Measurements from ENCODE around the gene SNRPD3. TPM values are rescaled to one million over a fixed set of nuclear protein-coding genes. Genes with fewer than 3 reads are reported as not detected.

Gene SNRPD3
- total and polyA plus RNA-seq, 4 donors = 57.2 to 128 (median 85.9) TPM

DNA sequence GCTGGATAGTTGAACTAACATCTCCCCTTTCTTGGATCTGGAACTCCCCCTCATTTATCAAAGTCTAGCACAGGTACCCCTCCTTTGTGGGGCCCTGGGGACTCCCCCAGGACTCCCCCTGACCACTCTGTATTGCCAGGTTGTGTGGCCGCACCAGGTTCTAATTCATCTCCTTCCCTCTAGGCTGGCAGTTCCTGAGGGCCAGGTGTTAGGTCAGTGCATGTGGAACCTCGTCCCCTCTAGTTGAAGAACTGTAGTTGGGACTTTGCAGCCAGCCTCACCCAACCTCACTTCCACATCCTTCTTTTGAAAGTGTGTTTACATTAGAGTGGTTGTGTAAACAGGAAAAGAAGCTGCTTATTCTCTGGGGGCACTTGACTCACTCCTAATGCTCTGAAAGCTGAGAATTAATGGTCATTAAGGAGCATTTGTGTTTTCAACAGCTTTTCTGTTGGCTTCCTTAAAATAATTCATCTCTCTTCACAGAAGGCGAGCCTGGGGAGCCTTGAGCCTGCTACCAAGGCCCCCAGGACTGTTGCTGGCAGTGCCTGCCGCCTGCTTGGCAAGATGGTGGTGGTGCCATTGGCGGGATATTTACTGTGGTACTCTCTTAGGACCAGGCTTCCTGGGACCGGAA is 48.9 kb upstream of the SNRPD3 start:
- TF ChIP-seq HNF4A (conservative IDR thresholded peaks at IDR 0.05) (no peak), YY1 (IDR thresholded peaks at IDR 0.05) (no peak), SP1 (IDR thresholded peaks at IDR 0.05) (no peak), RAD21 (IDR thresholded peaks at IDR 0.05) (no peak), FOXA2 (IDR thresholded peaks at IDR 0.05) (peak; percentile 76), NR2F2 (IDR thresholded peaks at IDR 0.05) (no peak), HNF4G (IDR thresholded peaks at IDR 0.05) (no peak), FOXA1 (IDR thresholded peaks at IDR 0.05) (peak; percentile 54), TAF1 (conservative IDR thresholded peaks at IDR 0.05) (no peak), EGR1 (IDR thresholded peaks at IDR 0.05; ENCODE audit: low read depth in 2 of 2) (no peak)
- TF ChIP-seq, protein P1, sequence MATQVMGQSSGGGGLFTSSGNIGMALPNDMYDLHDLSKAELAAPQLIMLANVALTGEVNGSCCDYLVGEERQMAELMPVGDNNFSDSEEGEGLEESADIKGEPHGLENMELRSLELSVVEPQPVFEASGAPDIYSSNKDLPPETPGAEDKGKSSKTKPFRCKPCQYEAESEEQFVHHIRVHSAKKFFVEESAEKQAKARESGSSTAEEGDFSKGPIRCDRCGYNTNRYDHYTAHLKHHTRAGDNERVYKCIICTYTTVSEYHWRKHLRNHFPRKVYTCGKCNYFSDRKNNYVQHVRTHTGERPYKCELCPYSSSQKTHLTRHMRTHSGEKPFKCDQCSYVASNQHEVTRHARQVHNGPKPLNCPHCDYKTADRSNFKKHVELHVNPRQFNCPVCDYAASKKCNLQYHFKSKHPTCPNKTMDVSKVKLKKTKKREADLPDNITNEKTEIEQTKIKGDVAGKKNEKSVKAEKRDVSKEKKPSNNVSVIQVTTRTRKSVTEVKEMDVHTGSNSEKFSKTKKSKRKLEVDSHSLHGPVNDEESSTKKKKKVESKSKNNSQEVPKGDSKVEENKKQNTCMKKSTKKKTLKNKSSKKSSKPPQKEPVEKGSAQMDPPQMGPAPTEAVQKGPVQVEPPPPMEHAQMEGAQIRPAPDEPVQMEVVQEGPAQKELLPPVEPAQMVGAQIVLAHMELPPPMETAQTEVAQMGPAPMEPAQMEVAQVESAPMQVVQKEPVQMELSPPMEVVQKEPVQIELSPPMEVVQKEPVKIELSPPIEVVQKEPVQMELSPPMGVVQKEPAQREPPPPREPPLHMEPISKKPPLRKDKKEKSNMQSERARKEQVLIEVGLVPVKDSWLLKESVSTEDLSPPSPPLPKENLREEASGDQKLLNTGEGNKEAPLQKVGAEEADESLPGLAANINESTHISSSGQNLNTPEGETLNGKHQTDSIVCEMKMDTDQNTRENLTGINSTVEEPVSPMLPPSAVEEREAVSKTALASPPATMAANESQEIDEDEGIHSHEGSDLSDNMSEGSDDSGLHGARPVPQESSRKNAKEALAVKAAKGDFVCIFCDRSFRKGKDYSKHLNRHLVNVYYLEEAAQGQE (IDR thresholded peaks at IDR 0.05) = no peak
- TF ChIP-seq, protein P2, sequence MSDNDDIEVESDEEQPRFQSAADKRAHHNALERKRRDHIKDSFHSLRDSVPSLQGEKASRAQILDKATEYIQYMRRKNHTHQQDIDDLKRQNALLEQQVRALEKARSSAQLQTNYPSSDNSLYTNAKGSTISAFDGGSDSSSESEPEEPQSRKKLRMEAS (IDR thresholded peaks at IDR 0.05) = no peak
- TF ChIP-seq, protein P3, sequence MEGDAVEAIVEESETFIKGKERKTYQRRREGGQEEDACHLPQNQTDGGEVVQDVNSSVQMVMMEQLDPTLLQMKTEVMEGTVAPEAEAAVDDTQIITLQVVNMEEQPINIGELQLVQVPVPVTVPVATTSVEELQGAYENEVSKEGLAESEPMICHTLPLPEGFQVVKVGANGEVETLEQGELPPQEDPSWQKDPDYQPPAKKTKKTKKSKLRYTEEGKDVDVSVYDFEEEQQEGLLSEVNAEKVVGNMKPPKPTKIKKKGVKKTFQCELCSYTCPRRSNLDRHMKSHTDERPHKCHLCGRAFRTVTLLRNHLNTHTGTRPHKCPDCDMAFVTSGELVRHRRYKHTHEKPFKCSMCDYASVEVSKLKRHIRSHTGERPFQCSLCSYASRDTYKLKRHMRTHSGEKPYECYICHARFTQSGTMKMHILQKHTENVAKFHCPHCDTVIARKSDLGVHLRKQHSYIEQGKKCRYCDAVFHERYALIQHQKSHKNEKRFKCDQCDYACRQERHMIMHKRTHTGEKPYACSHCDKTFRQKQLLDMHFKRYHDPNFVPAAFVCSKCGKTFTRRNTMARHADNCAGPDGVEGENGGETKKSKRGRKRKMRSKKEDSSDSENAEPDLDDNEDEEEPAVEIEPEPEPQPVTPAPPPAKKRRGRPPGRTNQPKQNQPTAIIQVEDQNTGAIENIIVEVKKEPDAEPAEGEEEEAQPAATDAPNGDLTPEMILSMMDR (IDR thresholded peaks at IDR 0.05; ENCODE audit: low read depth, low read length, missing input control) = no peak
- TF ChIP-seq, protein P4, sequence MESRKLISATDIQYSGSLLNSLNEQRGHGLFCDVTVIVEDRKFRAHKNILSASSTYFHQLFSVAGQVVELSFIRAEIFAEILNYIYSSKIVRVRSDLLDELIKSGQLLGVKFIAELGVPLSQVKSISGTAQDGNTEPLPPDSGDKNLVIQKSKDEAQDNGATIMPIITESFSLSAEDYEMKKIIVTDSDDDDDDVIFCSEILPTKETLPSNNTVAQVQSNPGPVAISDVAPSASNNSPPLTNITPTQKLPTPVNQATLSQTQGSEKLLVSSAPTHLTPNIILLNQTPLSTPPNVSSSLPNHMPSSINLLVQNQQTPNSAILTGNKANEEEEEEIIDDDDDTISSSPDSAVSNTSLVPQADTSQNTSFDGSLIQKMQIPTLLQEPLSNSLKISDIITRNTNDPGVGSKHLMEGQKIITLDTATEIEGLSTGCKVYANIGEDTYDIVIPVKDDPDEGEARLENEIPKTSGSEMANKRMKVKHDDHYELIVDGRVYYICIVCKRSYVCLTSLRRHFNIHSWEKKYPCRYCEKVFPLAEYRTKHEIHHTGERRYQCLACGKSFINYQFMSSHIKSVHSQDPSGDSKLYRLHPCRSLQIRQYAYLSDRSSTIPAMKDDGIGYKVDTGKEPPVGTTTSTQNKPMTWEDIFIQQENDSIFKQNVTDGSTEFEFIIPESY (IDR thresholded peaks at IDR 0.05) = no peak

DNA sequence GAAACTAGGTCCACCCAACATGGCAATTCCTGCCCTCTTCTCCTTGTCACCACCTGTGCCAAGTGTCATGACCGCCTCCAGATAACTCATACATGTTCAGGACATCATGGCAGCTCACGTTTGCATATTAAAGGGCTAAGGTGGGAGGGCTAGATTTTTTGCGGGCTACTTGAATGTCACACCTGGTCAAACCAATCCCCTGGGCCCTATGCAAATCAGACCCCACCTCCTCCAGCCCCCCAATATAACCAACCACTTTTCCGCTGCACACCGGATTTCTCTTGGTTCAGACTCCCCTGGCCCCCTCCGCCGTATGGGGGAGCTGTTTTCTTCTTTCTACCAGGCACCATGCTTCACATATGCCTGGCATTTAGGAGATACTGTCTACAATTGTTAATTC is 48.1 kb upstream of the SNRPD3 start:
- 91% methylated on average over 7 of the region's 7 CpGs for WGBS
- Histone ChIP-seq H3K9me3 (ENCODE audit: control insufficient read depth in 4 of 4, low read length in 3 of 4) (no peaks in the 10 kb centered on the region), H3K9ac (ENCODE audit: low read depth in 1 of 2, low read length in 2 of 2) (no peak overlapping the region), H3K4me3 (ENCODE audit: low read depth in 1 of 3, low read length in 3 of 3) (no peak overlapping the region), H3K36me3 (ENCODE audit: control insufficient read depth in 4 of 4, insufficient read depth in 3 of 4, low read depth in 1 of 4, low read length in 3 of 4) (peaks cover 0 to under 1% (median 0%) of the 10 kb centered on the region in 4 donors), H3K27me3 (ENCODE audit: control insufficient read depth in 4 of 4, insufficient read depth in 4 of 4, low read length in 3 of 4) (no peaks in the 10 kb centered on the region), H3K4me1 (ENCODE audit: control insufficient read depth in 4 of 4, insufficient read depth in 4 of 4, low read length in 3 of 4) (peaks cover 20 to 81% (median 48%) of the 10 kb centered on the region in 4 donors), H3K27ac (ENCODE audit: low read depth in 1 of 2, low read length in 2 of 2) (peak overlapping the region; percentile 88 to 95)
- no peak for DNase-seq (ENCODE audit: low spot score)
- TF ChIP-seq SP1 (IDR thresholded peaks at IDR 0.05) (no peak), HNF4A (conservative IDR thresholded peaks at IDR 0.05) (no peak), NR2F2 (IDR thresholded peaks at IDR 0.05) (no peak), GABPA (IDR thresholded peaks at IDR 0.05 in 1 of 2, conservative IDR thresholded peaks at IDR 0.05 in 1 of 2) (no peak), FOXA1 (IDR thresholded peaks at IDR 0.05) (no peak), TAF1 (conservative IDR thresholded peaks at IDR 0.05) (no peak), JUND (IDR thresholded peaks at IDR 0.05) (no peak), RAD21 (IDR thresholded peaks at IDR 0.05) (no peak), FOXA2 (IDR thresholded peaks at IDR 0.05) (no peak), YY1 (IDR thresholded peaks at IDR 0.05) (no peak)
- TF ChIP-seq, protein P5, sequence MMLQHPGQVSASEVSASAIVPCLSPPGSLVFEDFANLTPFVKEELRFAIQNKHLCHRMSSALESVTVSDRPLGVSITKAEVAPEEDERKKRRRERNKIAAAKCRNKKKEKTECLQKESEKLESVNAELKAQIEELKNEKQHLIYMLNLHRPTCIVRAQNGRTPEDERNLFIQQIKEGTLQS (IDR thresholded peaks at IDR 0.05) = no peak
- TF ChIP-seq, protein P2 (IDR thresholded peaks at IDR 0.05) = no peak
- TF ChIP-seq, protein P1 (IDR thresholded peaks at IDR 0.05) = no peak

More for the DNA sequence above, 48.9 kb upstream of the SNRPD3 start:
- Histone ChIP-seq H3K9ac (ENCODE audit: low read depth in 1 of 2, low read length in 2 of 2) (peak overlapping the region in 1 of 2 donors; percentile 32), H3K36me3 (ENCODE audit: control insufficient read depth in 4 of 4, insufficient read depth in 3 of 4, low read depth in 1 of 4, low read length in 3 of 4) (peaks cover 0 to 8% (median 0%) of the 10 kb centered on the region in 4 donors), H3K27me3 (ENCODE audit: control insufficient read depth in 4 of 4, insufficient read depth in 4 of 4, low read length in 3 of 4) (no peaks in the 10 kb centered on the region), H3K4me1 (ENCODE audit: control insufficient read depth in 4 of 4, insufficient read depth in 4 of 4, low read length in 3 of 4) (peaks cover 17 to 81% (median 51%) of the 10 kb centered on the region in 4 donors), H3K9me3 (ENCODE audit: control insufficient read depth in 4 of 4, low read length in 3 of 4) (no peaks in the 10 kb centered on the region), H3K27ac (ENCODE audit: low read depth in 1 of 2, low read length in 2 of 2) (peak overlapping the region; percentile 88 to 95), H3K4me3 (ENCODE audit: low read depth in 1 of 3, low read length in 3 of 3) (no peak overlapping the region)
- DNase-seq (ENCODE audit: low spot score) = no peak
- 72% methylated on average over 6 of the region's 6 CpGs for WGBS

Data from liver (tissue), 9 donors.